ENCODE results near the gene KCNQ2. TPM values are rescaled to one million over a fixed set of nuclear protein-coding genes. Genes with fewer than 3 reads are reported as not detected.
A peak's percentile ranks its signal among the peaks of the same experiment; 100 is the strongest.

KCNQ2 gene
- total RNA-seq, 1 donor from 2014 or later: 39.5 TPM

GRCh38 chr20:63520504-63520933 is 48.1 kb upstream of the KCNQ2 start, which contains the start of gene PPDPF:
PPDPF (plus strand) TSS chr20:63520765; CDS start chr20:63521309, 544 bp downstream.
- TF ChIP-seq EZH2 (IDR thresholded peaks at IDR 0.05) (peak; percentile 9), EZH2phosphoT487 (IDR thresholded peaks at IDR 0.05) (no peak)
- peak within 1 kb of the TSS; percentile 97 for H3K27ac ChIP-seq
- H3K4me2 ChIP-seq: peak within 1 kb of the TSS; percentile 99
- peaks cover 36% of the 10 kb centered on the region for H4K20me1 ChIP-seq (ENCODE audit: low read depth)
- H3K9me3 Mint-ChIP-seq: no peaks in the 10 kb centered on the region
- no peaks in the 10 kb centered on the region for H3K36me3 ChIP-seq
- H2AFZ ChIP-seq (replicated peaks): peak within 1 kb of the TSS; percentile 89
- H3K4me1 Mint-ChIP-seq: peaks cover 13% of the 10 kb centered on the region
- peak within 1 kb of the TSS; percentile 96 for H3K9ac ChIP-seq
- H3K27me3 ChIP-seq: peaks cover 19% of the 10 kb centered on the region
- H3K4me3 Mint-ChIP-seq: peak within 1 kb of the TSS; percentile 94
- H3K27ac Mint-ChIP-seq: no peak within 1 kb of the TSS
- peaks cover 19% of the 10 kb centered on the region for H3K4me1 ChIP-seq
- no peaks in the 10 kb centered on the region for H3K9me3 ChIP-seq (ENCODE audit: low read depth)
- peaks cover 4% of the 10 kb centered on the region for H3K27me3 Mint-ChIP-seq (ENCODE audit: insufficient read depth, low read depth)
- H3K4me3 ChIP-seq: peak within 1 kb of the TSS; percentile 74
- peaks cover 11% of the 10 kb centered on the region for H3K36me3 Mint-ChIP-seq
- DNase-seq (ENCODE audit: low spot score): peak; percentile 93
- peaks cover 32% of the 10 kb centered on the region for H3F3A ChIP-seq (ENCODE audit: low read depth)
- H3K79me2 ChIP-seq (ENCODE audit: low read depth): peaks cover 23% of the 10 kb centered on the region

GRCh38 chr20:63519668-63520503 is 47.4 kb upstream of the KCNQ2 start:
- peaks cover 11% of the 10 kb centered on the region for H3K36me3 Mint-ChIP-seq
- H3K4me1 ChIP-seq: peaks cover 19% of the 10 kb centered on the region
- H3K9me3 Mint-ChIP-seq: no peaks in the 10 kb centered on the region
- H3K4me3 Mint-ChIP-seq: peak overlapping the region; percentile 87
- H3K27me3 ChIP-seq: peaks cover 19% of the 10 kb centered on the region
- peak overlapping the region; percentile 97 for H3K27ac ChIP-seq
- DNase-seq (ENCODE audit: low spot score): peak; percentile 84
- TF ChIP-seq EZH2phosphoT487 (IDR thresholded peaks at IDR 0.05) (no peak), EZH2 (IDR thresholded peaks at IDR 0.05) (peak; percentile 56), CTCF (IDR thresholded peaks at IDR 0.05) (peak; percentile 31)
- peaks cover 23% of the 10 kb centered on the region for H3K79me2 ChIP-seq (ENCODE audit: low read depth)
- peaks cover 33% of the 10 kb centered on the region for H4K20me1 ChIP-seq (ENCODE audit: low read depth)
- peaks cover 4% of the 10 kb centered on the region for H3K27me3 Mint-ChIP-seq (ENCODE audit: insufficient read depth, low read depth)
- H3K27ac Mint-ChIP-seq: no peak overlapping the region
- H3K4me3 ChIP-seq: peak overlapping the region; percentile 74
- H3K9me3 ChIP-seq (ENCODE audit: low read depth): no peaks in the 10 kb centered on the region
- H3F3A ChIP-seq (ENCODE audit: low read depth): peaks cover 28% of the 10 kb centered on the region
- H3K4me2 ChIP-seq: peak overlapping the region; percentile 99
- peaks cover 12% of the 10 kb centered on the region for H3K4me1 Mint-ChIP-seq
- H2AFZ ChIP-seq (replicated peaks): peak overlapping the region; percentile 89
- peak overlapping the region; percentile 56 for H3K9ac ChIP-seq
- no peaks in the 10 kb centered on the region for H3K36me3 ChIP-seq

- Mint-ChIP-seq H3K9me3 (no peaks in the 10 kb centered on the region), H3K27me3 (ENCODE audit: insufficient read depth, low read depth) (peaks cover 4% of the 10 kb centered on the region), H3K4me1 (peaks cover 10% of the 10 kb centered on the region), H3K36me3 (peaks cover 11% of the 10 kb centered on the region), H3K4me3 (peak overlapping the region; percentile 87), H3K27ac (no peak overlapping the region)
- Histone ChIP-seq H3K4me1 (peaks cover 19% of the 10 kb centered on the region), H3K27me3 (peaks cover 19% of the 10 kb centered on the region), H3K27ac (no peak overlapping the region), H3K9ac (no peak overlapping the region), H3K36me3 (no peaks in the 10 kb centered on the region), H3K4me2 (peak overlapping the region; percentile 99), H2AFZ (replicated peaks) (peak overlapping the region; percentile 89), H3K79me2 (ENCODE audit: low read depth) (peaks cover 23% of the 10 kb centered on the region), H4K20me1 (ENCODE audit: low read depth) (peaks cover 33% of the 10 kb centered on the region), H3F3A (ENCODE audit: low read depth) (peaks cover 21% of the 10 kb centered on the region), H3K9me3 (ENCODE audit: low read depth) (no peaks in the 10 kb centered on the region), H3K4me3 (peak overlapping the region; percentile 74)
- no peak for DNase-seq (ENCODE audit: low spot score)
- TF ChIP-seq EZH2 (IDR thresholded peaks at IDR 0.05): no peak
- no peak for TF ChIP-seq EZH2phosphoT487 (IDR thresholded peaks at IDR 0.05)
- TF ChIP-seq CTCF (IDR thresholded peaks at IDR 0.05): no peak
Measured at GRCh38 chr20:63518946-63519667, 46.7 kb upstream of the KCNQ2 start.
